Measurements from ENCODE around the gene TCOF1.

The TCOF1 gene

GRCh38 chr5:150322202-150322601, 35.3 kb upstream of the TCOF1 start:
- no peak for DNase-seq (ENCODE audit: low read depth in 2 of 2, low spot score in 1 of 2)

GRCh38 chr5:150323092-150323491, 34.4 kb upstream of the TCOF1 start:
- DNase-seq (ENCODE audit: low read depth in 2 of 2, low spot score in 1 of 2): no peak

GRCh38 chr5:150323819-150324218, 33.7 kb upstream of the TCOF1 start:
- DNase-seq (ENCODE audit: low read depth in 2 of 2, low spot score in 1 of 2): no peak

GRCh38 chr5:150325426-150325825, 32.1 kb upstream of the TCOF1 start:
- DNase-seq (ENCODE audit: low read depth in 2 of 2, low spot score in 1 of 2): no peak

GRCh38 chr5:150326707-150327106, 30.8 kb upstream of the TCOF1 start:
- no peak for DNase-seq (ENCODE audit: low read depth in 2 of 2, low spot score in 1 of 2)

GRCh38 chr5:150327139-150327538, 30.4 kb upstream of the TCOF1 start:
- no peak for DNase-seq (ENCODE audit: low read depth in 2 of 2, low spot score in 1 of 2)

- DNase-seq (ENCODE audit: low read depth in 2 of 2, low spot score in 1 of 2): no peak
Measured at GRCh38 chr5:150328515-150328914, 29.0 kb upstream of the TCOF1 start.

GRCh38 chr5:150329038-150329437, 28.5 kb upstream of the TCOF1 start:
- DNase-seq (ENCODE audit: low read depth in 2 of 2, low spot score in 1 of 2): no peak

- no peak for DNase-seq (ENCODE audit: low read depth in 2 of 2, low spot score in 1 of 2)
Measured at GRCh38 chr5:150329881-150330876, 27.3 kb upstream of the TCOF1 start.

- DNase-seq (ENCODE audit: low read depth in 2 of 2, low spot score in 1 of 2): no peak
Measured at GRCh38 chr5:150333400-150333799, 24.1 kb upstream of the TCOF1 start.

GRCh38 chr5:150335778-150336177, 21.7 kb upstream of the TCOF1 start:
- no peak for DNase-seq (ENCODE audit: low read depth in 2 of 2, low spot score in 1 of 2)

- no peak for DNase-seq (ENCODE audit: low read depth in 2 of 2, low spot score in 1 of 2)
Measured at GRCh38 chr5:150338546-150338945, 19.0 kb upstream of the TCOF1 start.

GRCh38 chr5:150339165-150339564, 18.3 kb upstream of the TCOF1 start:
- DNase-seq (ENCODE audit: low read depth in 2 of 2, low spot score in 1 of 2): no peak

- no peak for DNase-seq (ENCODE audit: low read depth in 2 of 2, low spot score in 1 of 2)
Measured at GRCh38 chr5:150339841-150340240, 17.7 kb upstream of the TCOF1 start.

- no peak for DNase-seq (ENCODE audit: low read depth in 2 of 2, low spot score in 1 of 2)
Measured at GRCh38 chr5:150340614-150341255, 16.8 kb upstream of the TCOF1 start.

GRCh38 chr5:150341331-150341730, 16.2 kb upstream of the TCOF1 start:
- DNase-seq (ENCODE audit: low read depth in 2 of 2, low spot score in 1 of 2): no peak

- DNase-seq (ENCODE audit: low read depth in 2 of 2, low spot score in 1 of 2): no peak
Measured at GRCh38 chr5:150341989-150342388, 15.5 kb upstream of the TCOF1 start.

- no peak for DNase-seq (ENCODE audit: low read depth in 2 of 2, low spot score in 1 of 2)
Measured at GRCh38 chr5:150342583-150342982, 14.9 kb upstream of the TCOF1 start.

GRCh38 chr5:150343994-150344631, 13.4 kb upstream of the TCOF1 start:
- DNase-seq (ENCODE audit: low read depth in 2 of 2, low spot score in 1 of 2): no peak

GRCh38 chr5:150345716-150346115, 11.8 kb upstream of the TCOF1 start:
- no peak for DNase-seq (ENCODE audit: low read depth in 2 of 2, low spot score in 1 of 2)

- DNase-seq (ENCODE audit: low read depth in 2 of 2, low spot score in 1 of 2): no peak
Measured at GRCh38 chr5:150346592-150346991, 10.9 kb upstream of the TCOF1 start.

GRCh38 chr5:150347003-150347402, 10.5 kb upstream of the TCOF1 start:
- no peak for DNase-seq (ENCODE audit: low read depth in 2 of 2, low spot score in 1 of 2)
